ENCODE measurements around the gene PAXIP1. TPM values are rescaled to one million over a fixed set of nuclear protein-coding genes. Genes with fewer than 3 reads are reported as not detected.

The PAXIP1 gene
- total and polyA plus RNA-seq, 2 donors = 20.9 to 24.8 TPM

DNA sequence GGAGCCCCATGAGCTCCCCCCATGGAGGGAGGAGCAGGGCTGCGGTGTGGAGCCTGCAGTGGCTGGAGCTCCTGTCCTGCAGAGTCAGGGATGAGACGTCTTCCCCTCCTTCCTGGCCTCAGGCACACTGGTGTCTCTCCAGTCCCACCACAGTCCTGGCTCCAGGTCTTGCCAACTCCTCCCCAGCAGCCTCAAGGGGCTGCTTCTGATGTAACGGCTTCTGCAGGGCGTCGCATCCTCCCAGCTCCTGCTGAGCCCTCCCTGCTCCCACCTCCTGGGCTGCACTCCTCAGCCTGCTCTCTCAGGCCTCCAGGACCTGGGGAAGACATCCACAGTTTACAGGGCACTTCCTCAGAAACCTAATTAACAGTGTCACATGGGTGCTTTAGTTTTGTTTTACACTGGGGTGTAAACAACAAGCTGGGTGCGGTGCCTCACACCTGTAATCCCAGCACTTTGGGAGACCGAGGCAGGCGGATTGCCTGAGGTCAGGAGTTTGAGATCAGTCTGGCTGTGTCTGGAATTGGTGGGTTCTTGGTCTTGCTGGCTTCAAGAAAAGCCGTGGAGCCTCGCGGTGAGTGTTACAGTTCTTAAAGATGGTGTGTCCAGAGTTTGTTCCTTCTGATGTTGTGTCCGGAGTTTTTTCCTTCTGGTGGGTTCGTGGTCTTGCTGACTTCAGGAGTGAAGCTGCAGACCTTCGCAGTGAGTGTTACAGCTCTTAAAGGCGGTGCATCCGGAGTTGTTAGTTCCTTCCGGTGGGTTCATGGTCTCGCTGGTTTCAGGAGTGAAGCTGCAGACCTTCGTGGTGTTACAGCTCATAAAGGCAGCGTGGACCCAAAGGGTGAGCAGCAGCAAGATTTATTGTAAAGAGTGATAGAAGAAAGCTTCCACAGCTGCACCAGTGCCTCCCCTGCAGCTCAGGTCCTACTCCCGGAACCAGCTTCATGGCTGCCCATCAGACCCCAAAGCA is 95.0 kb downstream of the PAXIP1 start:
- H3K27ac ChIP-seq (ENCODE audit: low read depth in 1 of 2, low read length in 1 of 2) = no peak overlapping the region
- peaks cover 1 to 10% of the 10 kb centered on the region in 2 donors for H3K9me3 ChIP-seq (ENCODE audit: control insufficient read depth in 2 of 2, insufficient read depth in 1 of 2, low read length in 1 of 2)
- H3K4me3 ChIP-seq (ENCODE audit: low read length in 2 of 2) = no peak overlapping the region
- whole genome bisulfite sequencing = 78% methylated on average over 21 of the region's 21 CpGs
- H3K4me1 ChIP-seq (ENCODE audit: control insufficient read depth in 2 of 2, insufficient read depth in 2 of 2, low read length in 2 of 2) = no peaks in the 10 kb centered on the region
- peaks cover 0 to 3% of the 10 kb centered on the region in 2 donors for H3K27me3 ChIP-seq (ENCODE audit: control insufficient read depth in 2 of 2, insufficient read depth in 1 of 2, low read length in 1 of 2)
- no peak for DNase-seq (ENCODE audit: low read depth in 6 of 9, low spot score in 9 of 9)
- H3K36me3 ChIP-seq (ENCODE audit: control insufficient read depth in 2 of 2, insufficient read depth in 2 of 2, low read length in 1 of 2) = no peaks in the 10 kb centered on the region

DNA sequence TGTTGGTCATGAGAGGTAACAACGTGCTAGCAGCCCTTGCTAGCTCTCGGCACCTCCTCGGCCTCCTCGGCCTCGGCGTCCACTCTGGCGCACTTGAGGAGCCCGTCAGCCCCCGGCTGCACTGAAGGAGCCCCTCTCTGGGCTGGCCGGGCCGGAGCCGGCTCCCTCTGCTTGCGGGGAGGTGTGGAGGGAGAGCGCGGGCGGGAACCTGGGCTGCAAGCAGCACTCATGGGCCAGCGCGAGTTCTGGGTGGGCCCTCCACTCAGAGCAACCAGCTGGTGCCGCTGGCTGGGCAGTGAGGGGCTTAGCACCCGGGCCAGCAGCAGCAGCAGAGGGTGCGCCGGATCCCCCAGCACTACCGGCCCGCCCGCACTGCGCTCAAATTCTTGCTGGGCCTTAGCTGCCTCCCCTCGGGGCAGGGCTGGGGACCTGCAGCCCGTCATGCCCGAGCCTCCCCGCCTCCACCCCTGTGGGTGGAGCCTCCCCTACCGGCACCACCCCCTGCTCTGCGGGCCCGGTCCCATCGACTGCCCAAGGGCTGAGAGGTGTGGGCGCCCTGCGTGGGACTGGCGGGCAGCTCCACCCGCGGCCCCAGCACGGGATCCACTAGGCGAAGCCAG is 96.1 kb downstream of the PAXIP1 start:
- Histone ChIP-seq H3K36me3 (ENCODE audit: control insufficient read depth in 2 of 2, insufficient read depth in 2 of 2, low read length in 1 of 2) (no peaks in the 10 kb centered on the region), H3K4me3 (ENCODE audit: low read length in 2 of 2) (no peak overlapping the region), H3K27ac (ENCODE audit: low read depth in 1 of 2, low read length in 1 of 2) (no peak overlapping the region), H3K27me3 (ENCODE audit: control insufficient read depth in 2 of 2, insufficient read depth in 1 of 2, low read length in 1 of 2) (peaks cover 0 to 3% of the 10 kb centered on the region in 2 donors), H3K4me1 (ENCODE audit: control insufficient read depth in 2 of 2, insufficient read depth in 2 of 2, low read length in 2 of 2) (no peaks in the 10 kb centered on the region), H3K9me3 (ENCODE audit: control insufficient read depth in 2 of 2, insufficient read depth in 1 of 2, low read length in 1 of 2) (peaks cover 1 to 10% of the 10 kb centered on the region in 2 donors)
- 98% methylated on average over 41 of the region's 41 CpGs for WGBS
- DNase-seq (ENCODE audit: low read depth in 6 of 9, low spot score in 9 of 9) = no peak

- Histone ChIP-seq H3K9me3 (ENCODE audit: control insufficient read depth in 2 of 2, insufficient read depth in 1 of 2, low read length in 1 of 2) (peaks cover 1 to 10% of the 10 kb centered on the region in 2 donors), H3K27ac (ENCODE audit: low read depth in 1 of 2, low read length in 1 of 2) (no peak overlapping the region), H3K27me3 (ENCODE audit: control insufficient read depth in 2 of 2, insufficient read depth in 1 of 2, low read length in 1 of 2) (peaks cover 0 to 3% of the 10 kb centered on the region in 2 donors), H3K4me1 (ENCODE audit: control insufficient read depth in 2 of 2, insufficient read depth in 2 of 2, low read length in 2 of 2) (no peaks in the 10 kb centered on the region), H3K4me3 (ENCODE audit: low read length in 2 of 2) (no peak overlapping the region), H3K36me3 (ENCODE audit: control insufficient read depth in 2 of 2, insufficient read depth in 2 of 2, low read length in 1 of 2) (no peaks in the 10 kb centered on the region)
- WGBS = 95% methylated on average over 7 of the region's 7 CpGs
- no peak for DNase-seq (ENCODE audit: low read depth in 6 of 9, low spot score in 9 of 9)
Measured at GRCh38 chr7:154906201-154906600, 96.7 kb downstream of the PAXIP1 start.

- no peaks in the 10 kb centered on the region for H3K4me1 ChIP-seq (ENCODE audit: control insufficient read depth in 2 of 2, insufficient read depth in 2 of 2, low read length in 2 of 2)
- DNase-seq (ENCODE audit: low read depth in 6 of 9, low spot score in 9 of 9) = no peak
- H3K9me3 ChIP-seq (ENCODE audit: control insufficient read depth in 2 of 2, insufficient read depth in 1 of 2, low read length in 1 of 2) = peaks cover 0 to 10% of the 10 kb centered on the region in 2 donors
- WGBS = 94% methylated on average over 8 of the region's 8 CpGs
- no peak overlapping the region for H3K27ac ChIP-seq (ENCODE audit: low read depth in 1 of 2, low read length in 1 of 2)
- H3K36me3 ChIP-seq (ENCODE audit: control insufficient read depth in 2 of 2, insufficient read depth in 2 of 2, low read length in 1 of 2) = no peaks in the 10 kb centered on the region
- no peak overlapping the region for H3K4me3 ChIP-seq (ENCODE audit: low read length in 2 of 2)
- no peaks in the 10 kb centered on the region for H3K27me3 ChIP-seq (ENCODE audit: control insufficient read depth in 2 of 2, insufficient read depth in 1 of 2, low read length in 1 of 2)
Measured at GRCh38 chr7:154905615-154906014, 97.3 kb downstream of the PAXIP1 start.

DNA sequence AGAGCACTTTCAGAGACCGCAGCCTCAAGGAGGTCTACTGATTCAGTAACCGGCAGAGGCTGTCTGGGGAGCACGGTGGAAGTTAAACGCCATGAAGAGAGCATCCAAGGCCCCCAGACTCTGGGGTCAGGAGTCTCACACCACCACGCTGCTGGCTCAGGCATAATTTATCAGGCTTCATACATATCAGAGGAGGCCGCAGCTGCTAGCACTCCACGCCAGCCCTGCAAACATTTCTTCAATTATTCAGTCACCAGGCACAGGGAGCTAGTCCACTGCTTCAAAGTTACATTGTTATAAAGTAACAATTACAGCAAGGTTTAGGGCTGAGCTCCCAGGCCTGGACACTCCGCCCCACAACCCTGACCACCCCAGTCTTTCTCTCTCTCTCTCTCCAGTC is 97.8 kb downstream of the PAXIP1 start:
- 94% methylated on average over 8 of the region's 8 CpGs for WGBS
- H3K27me3 ChIP-seq (ENCODE audit: control insufficient read depth in 2 of 2, insufficient read depth in 1 of 2, low read length in 1 of 2) = no peaks in the 10 kb centered on the region
- H3K4me1 ChIP-seq (ENCODE audit: control insufficient read depth in 2 of 2, insufficient read depth in 2 of 2, low read length in 2 of 2) = no peaks in the 10 kb centered on the region
- no peak for DNase-seq (ENCODE audit: low read depth in 6 of 9, low spot score in 9 of 9)
- H3K27ac ChIP-seq (ENCODE audit: low read depth in 1 of 2, low read length in 1 of 2) = no peak overlapping the region
- no peak overlapping the region for H3K4me3 ChIP-seq (ENCODE audit: low read length in 2 of 2)
- no peaks in the 10 kb centered on the region for H3K36me3 ChIP-seq (ENCODE audit: control insufficient read depth in 2 of 2, insufficient read depth in 2 of 2, low read length in 1 of 2)
- H3K9me3 ChIP-seq (ENCODE audit: control insufficient read depth in 2 of 2, insufficient read depth in 1 of 2, low read length in 1 of 2) = peaks cover 0 to 7% of the 10 kb centered on the region in 2 donors

GRCh38 chr7:154903083-154903731 is 99.7 kb downstream of the PAXIP1 start:
- Histone ChIP-seq H3K27me3 (ENCODE audit: control insufficient read depth in 2 of 2, insufficient read depth in 1 of 2, low read length in 1 of 2) (peaks cover 0 to 2% of the 10 kb centered on the region in 2 donors), H3K4me3 (ENCODE audit: low read length in 2 of 2) (no peak overlapping the region), H3K27ac (ENCODE audit: low read depth in 1 of 2, low read length in 1 of 2) (no peak overlapping the region), H3K4me1 (ENCODE audit: control insufficient read depth in 2 of 2, insufficient read depth in 2 of 2, low read length in 2 of 2) (no peaks in the 10 kb centered on the region), H3K36me3 (ENCODE audit: control insufficient read depth in 2 of 2, insufficient read depth in 2 of 2, low read length in 1 of 2) (no peaks in the 10 kb centered on the region), H3K9me3 (ENCODE audit: control insufficient read depth in 2 of 2, insufficient read depth in 1 of 2, low read length in 1 of 2) (peaks cover 0 to 7% of the 10 kb centered on the region in 2 donors)
- DNase-seq (ENCODE audit: low read depth in 6 of 9, low spot score in 9 of 9) = no peak
- WGBS = 63% methylated on average over 14 of the region's 14 CpGs

DNA sequence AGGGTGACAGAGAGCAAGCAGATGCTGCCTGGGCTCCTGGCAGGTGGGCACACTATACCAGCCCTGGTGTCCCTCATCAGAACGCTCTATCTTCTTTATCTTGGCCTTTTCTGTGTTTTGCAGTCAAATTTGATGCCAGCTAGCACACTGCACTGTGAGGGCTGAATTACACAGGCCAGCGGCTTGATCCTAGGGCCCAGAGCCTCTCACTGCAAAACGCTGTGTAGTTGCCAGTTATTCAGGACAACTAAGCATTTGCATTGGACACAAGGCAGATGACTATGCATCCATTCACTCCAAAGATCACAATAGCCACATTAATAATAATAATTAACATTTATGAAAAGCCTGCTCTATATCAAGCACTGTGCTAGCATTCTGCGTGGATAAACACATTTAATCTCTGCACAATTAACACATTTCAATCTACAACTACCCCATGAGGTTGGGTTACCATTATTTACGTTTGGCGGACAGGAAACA is 100.3 kb downstream of the PAXIP1 start:
- Histone ChIP-seq H3K9me3 (ENCODE audit: control insufficient read depth in 2 of 2, insufficient read depth in 1 of 2, low read length in 1 of 2) (peaks cover 0 to 7% of the 10 kb centered on the region in 2 donors), H3K4me3 (ENCODE audit: low read length in 2 of 2) (no peak overlapping the region), H3K36me3 (ENCODE audit: control insufficient read depth in 2 of 2, insufficient read depth in 2 of 2, low read length in 1 of 2) (no peaks in the 10 kb centered on the region), H3K27ac (ENCODE audit: low read depth in 1 of 2, low read length in 1 of 2) (no peak overlapping the region), H3K4me1 (ENCODE audit: control insufficient read depth in 2 of 2, insufficient read depth in 2 of 2, low read length in 2 of 2) (no peaks in the 10 kb centered on the region), H3K27me3 (ENCODE audit: control insufficient read depth in 2 of 2, insufficient read depth in 1 of 2, low read length in 1 of 2) (peaks cover 0 to 4% of the 10 kb centered on the region in 2 donors)
- WGBS = 82% methylated on average over 6 of the region's 6 CpGs
- DNase-seq (ENCODE audit: low read depth in 6 of 9, low spot score in 9 of 9) = no peak

DNA sequence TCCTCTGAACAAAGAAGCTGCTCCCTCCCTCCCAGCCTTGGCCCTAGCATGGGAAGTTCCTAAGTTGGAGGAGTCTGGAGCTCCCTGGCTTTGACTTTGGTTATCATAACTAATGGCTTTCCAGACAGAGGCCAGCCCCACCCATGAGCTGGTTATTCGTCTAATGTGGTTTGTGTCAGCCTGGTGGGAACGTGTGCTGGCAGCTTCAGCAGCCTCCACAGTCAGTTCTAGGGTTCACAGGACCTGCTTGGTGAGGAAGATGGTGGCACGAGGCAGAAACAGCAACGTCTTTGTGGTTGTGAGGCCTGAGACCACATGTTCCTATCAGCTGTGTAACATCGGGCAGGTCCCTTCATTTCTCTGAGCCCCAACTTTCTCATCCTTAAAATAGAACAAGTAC is 103.1 kb downstream of the PAXIP1 start:
- H3K27ac ChIP-seq (ENCODE audit: low read depth in 1 of 2, low read length in 1 of 2) = no peak overlapping the region
- H3K4me1 ChIP-seq (ENCODE audit: control insufficient read depth in 2 of 2, insufficient read depth in 2 of 2, low read length in 2 of 2) = no peaks in the 10 kb centered on the region
- H3K4me3 ChIP-seq (ENCODE audit: low read length in 2 of 2) = no peak overlapping the region
- DNase-seq (ENCODE audit: low read depth in 6 of 9, low spot score in 9 of 9) = no peak
- peaks cover 0 to 13% of the 10 kb centered on the region in 2 donors for H3K27me3 ChIP-seq (ENCODE audit: control insufficient read depth in 2 of 2, insufficient read depth in 1 of 2, low read length in 1 of 2)
- 59% methylated on average over 5 of the region's 5 CpGs for WGBS
- H3K36me3 ChIP-seq (ENCODE audit: control insufficient read depth in 2 of 2, insufficient read depth in 2 of 2, low read length in 1 of 2) = no peaks in the 10 kb centered on the region
- no peaks in the 10 kb centered on the region for H3K9me3 ChIP-seq (ENCODE audit: control insufficient read depth in 2 of 2, insufficient read depth in 1 of 2, low read length in 1 of 2)

All from thymus (tissue), 11 donors.